Superior temporal gyrus (tissue), 1 donor: Measurements from ENCODE around the gene RNPS1.
"Not testable (repeated sequence)": the region's sequence is repeated elsewhere in the genome, so short reads cannot be mapped to it uniquely, and the experiment has no call there.

ENCODE experiments used
- DNase-seq: peaks from one replicate; pipeline ENCODE4 v3.0.0-alpha.2; 2016; ENCODE audit errors: extremely low spot score

The RNPS1 gene

GRCh38 chr16:2257726-2258125 is 10.2 kb downstream of the RNPS1 start:
- no peak for DNase-seq

GRCh38 chr16:2256531-2257140 is 11.3 kb downstream of the RNPS1 start:
- DNase-seq: no peak

- DNase-seq: no peak
These were observed 14.6 kb downstream of the RNPS1 start for GRCh38 chr16:2253293-2253692.

- no peak for DNase-seq
These were observed 15.1 kb downstream of the RNPS1 start for GRCh38 chr16:2252806-2253148.

- peak; percentile 90 for DNase-seq
These were observed 16.4 kb downstream of the RNPS1 start, which contains the start of gene ECI1 for GRCh38 chr16:2251296-2252111. ECI1 (minus strand) TSS chr16:2251587; CDS start chr16:2251566, 21 bp downstream.

- no peak for DNase-seq
These were observed 17.2 kb downstream of the RNPS1 start for GRCh38 chr16:2250652-2251295.

- DNase-seq: no peak
These were observed 21.5 kb downstream of the RNPS1 start for GRCh38 chr16:2246301-2246885.

- DNase-seq: no peak
These were observed 22.8 kb downstream of the RNPS1 start for GRCh38 chr16:2244926-2245795.

- DNase-seq: no peak
These were observed 23.6 kb downstream of the RNPS1 start for GRCh38 chr16:2244301-2244700.

- DNase-seq: no peak
These were observed 24.1 kb downstream of the RNPS1 start for GRCh38 chr16:2243781-2244180.

- DNase-seq: no peak
These were observed 24.8 kb downstream of the RNPS1 start for GRCh38 chr16:2243031-2243528.

GRCh38 chr16:2242598-2242997 is 25.3 kb downstream of the RNPS1 start:
- DNase-seq: no peak

- not testable (repeated sequence) for DNase-seq
These were observed 27.6 kb downstream of the RNPS1 start for GRCh38 chr16:2240331-2240730.

- no peak for DNase-seq
These were observed 28.9 kb downstream of the RNPS1 start for GRCh38 chr16:2238838-2239675.

GRCh38 chr16:2238150-2238837 is 29.6 kb downstream of the RNPS1 start:
- no peak for DNase-seq

- no peak for DNase-seq
These were observed 30.3 kb downstream of the RNPS1 start for GRCh38 chr16:2237493-2238149.

- no peak for DNase-seq
These were observed 30.8 kb downstream of the RNPS1 start for GRCh38 chr16:2237102-2237482.

GRCh38 chr16:2236337-2237101 is 31.4 kb downstream of the RNPS1 start, which contains the start of gene DNASE1L2:
DNASE1L2 (plus strand) TSS chr16:2236444; CDS start chr16:2236817, 373 bp downstream.
- no peak for DNase-seq
